ENCODE results near the gene DOK7.

DOK7 gene

GRCh38 chr4:3433138-3433869 is 29.8 kb upstream of the DOK7 start:
- H3K9ac ChIP-seq (ENCODE audit: low read depth, low read length): no peak overlapping the region
- H3K4me2 ChIP-seq (ENCODE audit: insufficient read depth, low read length): no peak overlapping the region
- H3K27ac ChIP-seq (ENCODE audit: low read length): no peak overlapping the region
- no peaks in the 10 kb centered on the region for H3K79me2 ChIP-seq (ENCODE audit: insufficient read depth, low read length)
- H3K4me3 ChIP-seq (ENCODE audit: low read depth in 1 of 2, low read length in 2 of 2): no peak overlapping the region
- ATAC-seq (ENCODE audit: insufficient read depth, low read depth) (no peak), DNase-seq (no peak)
- H4K20me1 ChIP-seq (ENCODE audit: insufficient read depth, low read length): peaks cover 17% of the 10 kb centered on the region
- H2AFZ ChIP-seq (ENCODE audit: low read depth, low read length): no peak overlapping the region
- H3K36me3 ChIP-seq (ENCODE audit: insufficient read depth, low read length): no peaks in the 10 kb centered on the region
- no peaks in the 10 kb centered on the region for H3K27me3 ChIP-seq (ENCODE audit: insufficient read depth, low read length, poor library complexity)
- H3K9me3 ChIP-seq (ENCODE audit: insufficient read depth, low read length, severe bottlenecking): no peaks in the 10 kb centered on the region
- no peak for TF ChIP-seq EZH2 (IDR thresholded peaks at IDR 0.05; ENCODE audit: borderline replicate concordance, low read depth, low read length, severe bottlenecking)
- TF ChIP-seq CTCF (IDR thresholded peaks at IDR 0.05; ENCODE audit: borderline replicate concordance, extremely low read depth, low read length, poor library complexity, severe bottlenecking): no peak
- H3K4me1 ChIP-seq (ENCODE audit: insufficient read depth, low read length): no peaks in the 10 kb centered on the region

GRCh38 chr4:3434881-3435685 is 28.0 kb upstream of the DOK7 start:
- Histone ChIP-seq H3K27ac (ENCODE audit: low read length) (no peak overlapping the region), H2AFZ (ENCODE audit: low read depth, low read length) (no peak overlapping the region), H3K4me2 (ENCODE audit: insufficient read depth, low read length) (no peak overlapping the region), H3K4me3 (ENCODE audit: low read depth in 1 of 2, low read length in 2 of 2) (no peak overlapping the region), H3K9me3 (ENCODE audit: insufficient read depth, low read length, severe bottlenecking) (no peaks in the 10 kb centered on the region), H4K20me1 (ENCODE audit: insufficient read depth, low read length) (peaks cover 17% of the 10 kb centered on the region), H3K79me2 (ENCODE audit: insufficient read depth, low read length) (no peaks in the 10 kb centered on the region), H3K36me3 (ENCODE audit: insufficient read depth, low read length) (no peaks in the 10 kb centered on the region), H3K4me1 (ENCODE audit: insufficient read depth, low read length) (no peaks in the 10 kb centered on the region), H3K27me3 (ENCODE audit: insufficient read depth, low read length, poor library complexity) (no peaks in the 10 kb centered on the region), H3K9ac (ENCODE audit: low read depth, low read length) (no peak overlapping the region)
- ATAC-seq (ENCODE audit: insufficient read depth, low read depth): no peak
- no peak for DNase-seq
- TF ChIP-seq CTCF (IDR thresholded peaks at IDR 0.05; ENCODE audit: borderline replicate concordance, extremely low read depth, low read length, poor library complexity, severe bottlenecking) (no peak), EZH2 (IDR thresholded peaks at IDR 0.05; ENCODE audit: borderline replicate concordance, low read depth, low read length, severe bottlenecking) (no peak)

- Histone ChIP-seq H3K36me3 (ENCODE audit: insufficient read depth, low read length) (no peaks in the 10 kb centered on the region), H3K4me2 (ENCODE audit: insufficient read depth, low read length) (no peak overlapping the region), H3K9ac (ENCODE audit: low read depth, low read length) (no peak overlapping the region), H3K27me3 (ENCODE audit: insufficient read depth, low read length, poor library complexity) (no peaks in the 10 kb centered on the region), H3K27ac (ENCODE audit: low read length) (no peak overlapping the region), H3K9me3 (ENCODE audit: insufficient read depth, low read length, severe bottlenecking) (no peaks in the 10 kb centered on the region), H2AFZ (ENCODE audit: low read depth, low read length) (no peak overlapping the region), H4K20me1 (ENCODE audit: insufficient read depth, low read length) (peaks cover 17% of the 10 kb centered on the region), H3K4me3 (ENCODE audit: low read depth in 1 of 2, low read length in 2 of 2) (no peak overlapping the region), H3K4me1 (ENCODE audit: insufficient read depth, low read length) (no peaks in the 10 kb centered on the region), H3K79me2 (ENCODE audit: insufficient read depth, low read length) (no peaks in the 10 kb centered on the region)
- no peak for DNase-seq
- no peak for TF ChIP-seq EZH2 (IDR thresholded peaks at IDR 0.05; ENCODE audit: borderline replicate concordance, low read depth, low read length, severe bottlenecking)
- TF ChIP-seq CTCF (IDR thresholded peaks at IDR 0.05; ENCODE audit: borderline replicate concordance, extremely low read depth, low read length, poor library complexity, severe bottlenecking): no peak
- ATAC-seq (ENCODE audit: insufficient read depth, low read depth): no peak
These were observed 27.5 kb upstream of the DOK7 start for GRCh38 chr4:3435686-3435956.
